K562 (cell line): ENCODE measurements around the gene NUDT4B.
"Not testable (repeated sequence)": the region's sequence is repeated elsewhere in the genome, so short reads cannot be mapped to it uniquely, and the experiment has no call there.

ENCODE experiments used
- FOXK1 ChIP-seq: sonication (generic); formaldehyde crosslinking; IDR thresholded peaks from 2 replicates; pipeline ENCODE4 v1.8.0; 2022; ENCODE audit warnings: missing genetic modification reagents, mild to moderate bottlenecking, borderline replicate concordance
- FOXM1 ChIP-seq, 2 experiments: fragments of 450-650 bp in 1 of 2; sonication (generic) in 1 of 2; formaldehyde crosslinking in 1 of 2; IDR thresholded peaks; 2 replicates each; pipeline versions ENCODE4 v1.6.1 to v1.9.0; 2017 to 2022; ENCODE audit warnings: low read depth in 2 of 2, mild to moderate bottlenecking in 2 of 2, missing genetic modification reagents in 1 of 2, moderate library complexity in 1 of 2
- POLR2A ChIP-seq: fragments of 450-650 bp; conservative IDR thresholded peaks from 2 replicates; pipeline ENCODE4 v1.6.1; 2016
- SMC3 ChIP-seq: conservative IDR thresholded peaks from 2 replicates; pipeline ENCODE4 v1.6.1; 2011; ENCODE audit warnings: low read depth, low read length, improper control_type of control experiment; ENCODE audit not compliant: insufficient read depth
- STAT5B ChIP-seq: fragments of 250-450 bp; sonication (Bioruptor Pico); IDR thresholded peaks from 2 replicates; pipeline ENCODE4 v1.8.0; 2021; ENCODE audit warnings: mild to moderate bottlenecking, inconsistent platforms
- TAF1 ChIP-seq: IDR thresholded peaks from 2 replicates; pipeline ENCODE4 v1.6.1; 2011; ENCODE audit warnings: mild to moderate bottlenecking, low read length, moderate library complexity; ENCODE audit not compliant: insufficient read depth, control insufficient read depth, severe bottlenecking; ENCODE audit errors: extremely low read depth
- TF ChIP-seq, protein P1 (sequence below): fragments of 450-650 bp; formaldehyde crosslinking; IDR thresholded peaks from 2 replicates; pipeline ENCODE4 v1.4.0; 2020; ENCODE audit warnings: mild to moderate bottlenecking, mixed read lengths
- TF ChIP-seq, protein P2 (sequence below): IDR thresholded peaks from 2 replicates; pipeline ENCODE4 v1.6.1; 2012; ENCODE audit warnings: low read depth, low read length, improper control_type of control experiment, borderline replicate concordance

DNA sequence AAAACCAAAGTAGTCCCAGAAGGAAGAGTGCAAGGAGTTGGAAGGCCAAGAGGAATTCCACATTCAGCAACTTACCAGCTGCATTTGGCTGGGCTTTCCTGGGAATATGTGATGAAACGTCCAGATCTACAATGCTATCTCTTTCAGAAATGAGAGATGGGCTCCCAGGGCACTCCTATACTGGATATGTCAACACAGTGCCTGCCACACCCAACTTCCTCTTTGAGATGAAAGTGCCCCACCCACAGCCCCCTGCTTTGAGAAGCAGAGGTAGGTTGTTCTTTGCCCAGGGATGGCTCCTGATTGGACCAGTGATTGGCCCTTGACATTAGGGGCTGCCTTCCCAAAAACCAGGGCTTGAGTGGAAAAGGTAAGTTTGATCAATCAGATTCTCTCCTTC lies 36.2 kb upstream of the NUDT4B start:
- not testable (repeated sequence) for TF ChIP-seq FOXM1 (IDR thresholded peaks at IDR 0.05; ENCODE audit: low read depth); FOXM1 (CRISPR knock-in tag; IDR thresholded peaks at IDR 0.05; ENCODE audit: low read depth); POLR2A; SMC3; TAF1; FOXK1; STAT5B (CRISPR knock-in tag)
- TF ChIP-seq, protein P1, sequence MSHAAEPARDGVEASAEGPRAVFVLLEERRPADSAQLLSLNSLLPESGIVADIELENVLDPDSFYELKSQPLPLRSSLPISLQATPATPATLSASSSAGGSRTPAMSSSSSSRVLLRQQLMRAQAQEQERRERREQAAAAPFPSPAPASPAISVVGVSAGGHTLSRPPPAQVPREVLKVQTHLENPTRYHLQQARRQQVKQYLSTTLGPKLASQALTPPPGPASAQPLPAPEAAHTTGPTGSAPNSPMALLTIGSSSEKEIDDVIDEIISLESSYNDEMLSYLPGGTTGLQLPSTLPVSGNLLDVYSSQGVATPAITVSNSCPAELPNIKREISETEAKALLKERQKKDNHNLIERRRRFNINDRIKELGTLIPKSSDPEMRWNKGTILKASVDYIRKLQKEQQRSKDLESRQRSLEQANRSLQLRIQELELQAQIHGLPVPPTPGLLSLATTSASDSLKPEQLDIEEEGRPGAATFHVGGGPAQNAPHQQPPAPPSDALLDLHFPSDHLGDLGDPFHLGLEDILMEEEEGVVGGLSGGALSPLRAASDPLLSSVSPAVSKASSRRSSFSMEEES: not testable (repeated sequence)
- TF ChIP-seq, protein P2, sequence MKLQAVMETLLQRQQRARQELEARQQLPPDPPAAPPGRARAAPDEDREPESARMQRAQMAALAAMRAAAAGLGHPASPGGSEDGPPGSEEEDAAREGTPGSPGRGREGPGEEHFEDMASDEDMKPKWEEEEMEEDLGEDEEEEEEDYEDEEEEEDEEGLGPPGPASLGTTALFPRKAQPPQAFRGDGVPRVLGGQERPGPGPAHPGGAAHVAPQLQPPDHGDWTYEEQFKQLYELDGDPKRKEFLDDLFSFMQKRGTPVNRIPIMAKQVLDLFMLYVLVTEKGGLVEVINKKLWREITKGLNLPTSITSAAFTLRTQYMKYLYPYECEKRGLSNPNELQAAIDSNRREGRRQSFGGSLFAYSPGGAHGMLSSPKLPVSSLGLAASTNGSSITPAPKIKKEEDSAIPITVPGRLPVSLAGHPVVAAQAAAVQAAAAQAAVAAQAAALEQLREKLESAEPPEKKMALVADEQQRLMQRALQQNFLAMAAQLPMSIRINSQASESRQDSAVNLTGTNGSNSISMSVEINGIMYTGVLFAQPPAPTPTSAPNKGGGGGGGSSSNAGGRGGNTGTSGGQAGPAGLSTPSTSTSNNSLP: not testable (repeated sequence)
